ENCODE results near the gene TTBK2.

The TTBK2 gene

DNA sequence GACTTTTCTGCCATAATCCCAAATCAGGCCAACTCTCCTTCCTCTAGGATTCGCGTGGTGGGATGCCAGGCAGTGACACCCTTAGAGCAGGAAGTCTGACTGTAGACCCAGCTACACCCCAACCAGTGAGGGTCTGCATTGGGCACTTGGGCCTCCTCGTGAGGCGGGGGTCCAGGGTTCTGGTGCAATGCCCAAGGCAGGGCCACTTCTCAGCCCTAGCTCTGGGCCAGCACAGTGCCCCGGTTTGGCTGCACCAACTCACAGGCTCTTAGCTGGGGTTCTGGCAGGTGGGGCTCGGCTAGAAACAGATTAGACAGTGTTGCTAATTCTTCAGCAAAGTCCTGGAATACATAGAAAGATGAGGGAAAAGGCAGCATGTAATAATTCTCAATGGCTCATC lies 196.3 kb downstream of the TTBK2 start:
- DNase-seq: no peak

DNA sequence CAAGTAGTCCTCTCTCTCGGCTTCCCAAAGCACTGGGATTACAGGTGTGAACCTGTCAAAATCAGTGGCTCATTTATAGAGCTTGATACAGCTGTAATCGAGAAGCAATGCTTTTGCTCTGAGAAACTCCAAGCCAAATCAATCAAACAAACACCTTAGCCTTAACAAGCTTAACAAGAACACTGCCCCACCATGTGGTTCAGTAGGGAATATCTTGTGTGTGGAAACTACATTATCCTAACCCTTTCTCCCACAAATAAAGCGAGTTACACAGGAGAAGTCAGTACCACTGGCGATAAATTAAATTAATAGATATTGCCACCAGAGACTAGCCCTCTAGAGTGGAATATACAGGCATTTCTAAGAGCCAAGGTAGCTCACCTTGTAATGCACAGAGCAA lies 197.5 kb downstream of the TTBK2 start:
- DNase-seq: no peak

- DNase-seq: no peak
Observed at GRCh38 chr15:42721916-42722315, 198.7 kb downstream of the TTBK2 start.

DNA sequence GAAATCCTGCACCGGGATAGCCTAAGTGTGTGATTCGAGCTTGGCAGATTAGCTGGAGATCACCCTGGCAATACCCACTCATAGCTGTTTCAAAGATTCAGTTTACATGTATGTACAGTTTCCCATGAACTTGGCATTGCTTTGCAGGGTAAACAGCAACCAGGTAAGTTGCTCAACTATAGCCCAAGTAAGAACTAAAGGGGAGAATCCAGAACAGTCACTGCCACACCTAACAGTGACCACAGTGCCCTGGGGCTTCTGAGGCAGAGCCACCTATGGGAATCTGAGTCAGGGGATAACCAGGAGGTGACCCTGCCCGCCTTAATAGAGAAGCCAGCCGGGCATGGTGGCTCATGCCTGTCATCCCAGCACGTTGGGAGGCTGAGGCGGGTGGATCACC lies 199.6 kb downstream of the TTBK2 start:
- no peak for DNase-seq

GRCh38 chr15:42720071-42720470 lies 200.5 kb downstream of the TTBK2 start:
- no peak for DNase-seq

DNA sequence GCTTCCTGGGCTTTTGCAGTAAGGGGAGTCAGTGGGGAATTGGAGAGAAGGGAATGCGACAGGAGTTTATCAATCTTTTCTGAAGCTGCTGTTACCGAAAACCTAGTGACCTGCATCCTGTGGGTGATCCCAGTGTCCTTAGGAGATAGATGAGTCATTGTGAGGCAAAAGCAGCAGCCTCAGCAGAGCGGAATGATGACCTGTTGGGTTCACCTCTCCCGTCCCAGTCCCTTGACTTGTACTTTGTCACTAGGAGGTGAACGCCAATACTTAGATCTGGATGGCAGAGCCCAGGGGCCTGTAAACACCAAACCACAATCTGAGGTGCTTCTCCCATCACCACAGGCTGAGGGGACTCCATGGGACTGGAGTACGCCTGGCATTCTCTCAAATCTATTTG lies 201.5 kb downstream of the TTBK2 start:
- DNase-seq: no peak

- DNase-seq: no peak
Observed at GRCh38 chr15:42716626-42717025, 204.0 kb downstream of the TTBK2 start.

DNA sequence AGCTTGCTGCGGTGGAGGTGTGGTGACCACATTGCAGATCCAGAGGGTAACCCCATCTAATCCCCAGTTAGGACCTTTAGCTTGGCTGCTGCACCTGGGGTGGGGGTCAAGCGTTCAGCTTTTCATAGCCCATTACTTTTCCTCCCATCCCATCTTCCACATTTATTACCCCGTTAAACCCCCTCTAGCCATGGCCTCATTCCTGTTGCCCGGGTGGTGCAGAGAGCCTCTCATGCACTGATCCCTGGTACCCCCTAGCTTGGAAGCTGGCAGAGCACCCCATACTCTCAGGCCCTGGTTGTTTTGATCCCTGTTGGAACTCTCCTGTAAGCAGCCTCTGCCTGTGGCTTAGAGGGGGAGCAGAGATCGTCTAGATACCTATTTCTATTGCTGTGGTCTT lies 204.5 kb downstream of the TTBK2 start:
- no peak for DNase-seq

DNA sequence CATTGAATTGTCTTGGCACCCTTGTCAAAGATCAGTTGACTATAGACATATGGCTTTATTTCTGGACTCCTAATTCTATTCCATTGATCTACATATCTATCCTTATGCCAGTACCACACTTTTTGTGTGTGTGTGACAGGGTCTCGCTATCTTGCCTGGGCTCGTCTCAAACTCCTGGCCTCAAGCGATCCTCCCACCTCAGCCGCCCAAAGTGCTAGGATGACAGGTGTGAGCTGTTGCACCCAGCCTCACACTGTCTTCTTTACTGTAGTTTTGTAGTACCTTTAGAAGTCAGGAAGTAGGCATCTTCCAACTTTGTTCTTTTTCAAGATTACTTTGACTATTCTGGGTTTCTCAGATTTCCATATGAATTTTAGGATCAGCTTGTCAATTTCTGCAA lies 208.0 kb downstream of the TTBK2 start:
- no peak for DNase-seq

DNA sequence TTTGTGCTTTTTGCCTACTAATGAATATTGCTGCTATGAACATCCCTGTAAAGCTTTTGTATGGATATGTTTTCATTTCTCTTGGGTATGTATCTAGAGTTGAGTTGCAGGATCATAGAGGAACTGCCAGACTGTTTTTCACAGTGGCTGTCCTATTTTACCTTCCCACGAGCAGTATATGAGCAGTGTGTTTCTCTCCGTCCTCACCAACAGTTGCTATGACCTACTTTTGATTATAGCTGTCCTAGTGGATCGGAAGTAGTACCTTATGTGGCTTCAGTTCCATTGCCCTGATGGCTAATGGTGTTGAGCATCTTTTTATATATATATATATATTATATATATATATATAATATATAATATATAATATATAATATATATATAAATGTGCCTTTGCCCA lies 208.8 kb downstream of the TTBK2 start:
- DNase-seq: no peak

DNA sequence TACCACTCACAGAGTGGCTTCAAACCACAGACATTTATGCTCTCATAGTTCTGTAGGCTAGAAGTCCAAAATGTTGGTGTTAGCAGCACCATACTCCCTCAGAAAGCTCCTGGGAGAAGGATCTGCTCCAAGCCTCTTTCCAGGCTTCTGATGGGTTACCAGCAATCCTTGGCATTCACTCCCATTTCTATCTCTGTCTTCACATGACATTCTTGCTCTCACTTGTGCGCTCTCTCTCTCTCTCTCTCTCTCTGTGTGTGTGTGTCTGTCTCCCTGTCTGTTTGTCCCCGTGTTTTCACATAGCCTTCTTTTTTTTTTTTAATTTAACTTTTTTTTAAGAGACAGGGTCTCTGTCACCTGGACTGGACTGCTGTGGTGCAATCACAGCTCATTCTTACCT lies 209.9 kb downstream of the TTBK2 start:
- DNase-seq: no peak

GRCh38 chr15:42707873-42708544 lies 212.6 kb downstream of the TTBK2 start:
- DNase-seq: no peak

DNA sequence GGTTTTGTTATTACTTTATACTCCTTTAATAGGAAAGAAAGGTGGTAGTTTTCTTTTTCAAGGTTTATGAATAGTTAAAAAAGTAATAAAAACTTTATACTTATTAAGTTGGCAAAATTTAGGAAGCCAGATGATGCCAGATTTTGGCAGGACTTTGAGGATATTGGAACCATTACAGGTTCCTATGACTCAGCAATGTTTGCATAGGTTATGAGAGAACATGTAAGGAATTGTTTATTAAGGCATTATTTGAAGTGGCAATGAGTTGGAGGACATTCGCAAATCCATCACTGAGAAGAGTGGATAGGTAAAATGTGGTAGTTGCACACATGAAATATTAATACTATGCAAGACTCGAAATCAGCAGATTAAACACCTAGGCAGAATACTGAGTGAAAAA lies 213.5 kb downstream of the TTBK2 start:
- DNase-seq: no peak

GRCh38 chr15:42705336-42705735 lies 215.2 kb downstream of the TTBK2 start:
- no peak for DNase-seq

- DNase-seq: peak; percentile 70
Observed at GRCh38 chr15:42704492-42704926, 216.1 kb downstream of the TTBK2 start.

DNA sequence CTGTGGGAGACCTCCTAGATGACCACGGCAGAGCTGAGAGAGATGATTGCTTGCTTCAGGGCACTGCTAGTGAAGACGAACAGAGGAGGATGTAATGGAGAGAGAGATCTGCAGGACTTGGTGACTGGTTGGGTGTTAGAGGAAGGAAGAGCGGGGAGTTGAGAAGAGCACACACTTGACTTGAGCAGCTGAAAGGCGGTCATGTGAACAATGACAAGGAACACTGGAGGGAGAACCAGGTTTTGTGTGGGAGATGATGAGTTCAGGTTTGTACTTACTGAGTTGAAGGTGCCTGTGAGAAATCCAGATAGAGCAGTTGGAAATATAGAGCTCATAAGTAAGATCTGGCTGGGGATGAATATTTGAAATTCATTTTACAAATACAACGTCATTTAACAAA lies 224.0 kb downstream of the TTBK2 start:
- DNase-seq: no peak

DNA sequence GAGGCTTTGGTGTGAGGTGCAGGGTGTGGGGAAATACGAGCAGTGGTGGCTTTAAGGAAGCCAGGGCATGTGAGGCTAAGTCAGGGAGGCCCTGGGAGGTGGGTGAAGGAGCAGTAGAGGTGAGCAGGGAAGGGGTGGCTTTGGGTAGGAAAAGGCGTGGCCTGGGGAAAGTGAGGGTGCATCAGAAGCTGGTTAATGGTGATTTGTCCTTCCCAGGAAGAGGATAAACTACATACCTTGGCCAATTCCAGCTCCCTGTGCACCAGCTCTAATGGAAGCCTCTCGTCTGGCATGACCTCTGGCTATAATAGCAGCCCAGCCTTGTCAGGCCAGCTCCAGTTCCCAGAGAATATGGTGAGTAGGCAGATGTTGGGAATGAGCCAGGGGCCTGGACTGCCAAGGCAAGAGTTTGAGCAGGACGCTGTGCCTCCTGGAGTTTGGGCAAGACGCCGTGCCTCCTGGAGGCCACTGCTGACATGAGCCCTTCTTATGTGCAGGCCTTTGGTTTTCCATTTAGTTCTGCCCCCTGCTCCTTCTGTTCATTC lies 225.0 kb downstream of the TTBK2 start:
- DNase-seq: no peak

DNA sequence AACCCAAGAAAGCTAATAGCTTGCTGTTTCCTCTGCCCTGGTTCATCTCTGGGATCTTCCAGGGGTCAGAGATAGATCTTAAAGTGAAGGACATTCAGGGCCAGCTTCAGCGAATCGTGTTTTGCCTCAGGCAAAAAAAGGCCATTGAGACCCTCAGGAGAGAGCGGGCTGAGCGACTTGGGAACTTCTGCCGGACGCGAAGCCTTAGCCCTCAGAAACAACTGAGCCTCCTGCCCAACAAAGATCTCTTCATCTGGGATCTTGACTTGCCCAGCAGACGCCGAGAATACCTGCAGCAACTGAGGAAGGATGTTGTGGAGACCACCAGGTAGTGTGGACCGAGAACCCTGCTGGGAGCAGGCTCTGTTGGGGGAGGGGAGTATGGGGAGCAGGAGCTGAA lies 226.2 kb downstream of the TTBK2 start:
- no peak for DNase-seq

- DNase-seq: no peak
Observed at GRCh38 chr15:42693942-42694341, 226.6 kb downstream of the TTBK2 start.

DNA sequence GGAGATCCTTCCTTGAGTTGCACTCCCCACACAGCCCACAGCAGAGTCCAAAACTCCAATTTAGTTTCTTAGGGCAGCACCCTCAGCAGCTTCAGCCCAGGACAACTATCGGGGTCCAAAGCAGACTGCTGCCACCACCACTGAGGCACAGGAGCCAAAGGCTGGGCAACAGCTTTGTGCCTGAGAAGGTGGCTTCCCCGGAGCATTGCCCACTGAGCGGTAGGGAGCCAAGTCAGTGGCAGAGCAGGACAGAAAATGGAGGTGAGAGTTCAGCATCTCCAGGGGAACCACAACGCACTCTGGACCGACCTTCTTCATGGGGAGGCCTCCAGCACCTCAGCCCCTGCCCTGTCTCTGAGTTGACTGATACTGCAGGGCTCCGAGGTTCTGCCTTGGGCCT lies 227.1 kb downstream of the TTBK2 start:
- no peak for DNase-seq

GRCh38 chr15:42692997-42693396 lies 227.6 kb downstream of the TTBK2 start:
- no peak for DNase-seq

DNA sequence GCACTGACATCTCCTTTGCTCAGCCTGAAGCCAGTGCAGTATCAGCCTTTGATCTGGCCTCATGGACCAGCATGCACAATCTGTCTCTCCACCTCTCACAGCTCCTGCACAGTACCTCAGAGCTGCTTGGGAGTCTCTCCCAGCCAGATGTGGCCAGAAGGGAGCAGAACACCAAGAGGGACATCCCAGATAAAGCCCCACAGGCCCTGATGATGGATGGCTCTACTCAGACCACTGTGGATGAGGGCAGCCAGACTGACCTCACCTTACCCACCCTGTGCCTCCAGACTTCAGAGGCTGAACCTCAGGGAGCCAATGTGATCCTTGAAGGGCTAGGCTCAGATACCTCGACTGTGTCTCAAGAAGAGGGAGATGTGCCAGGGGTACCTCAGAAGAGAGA lies 228.0 kb downstream of the TTBK2 start:
- DNase-seq: no peak

DNA sequence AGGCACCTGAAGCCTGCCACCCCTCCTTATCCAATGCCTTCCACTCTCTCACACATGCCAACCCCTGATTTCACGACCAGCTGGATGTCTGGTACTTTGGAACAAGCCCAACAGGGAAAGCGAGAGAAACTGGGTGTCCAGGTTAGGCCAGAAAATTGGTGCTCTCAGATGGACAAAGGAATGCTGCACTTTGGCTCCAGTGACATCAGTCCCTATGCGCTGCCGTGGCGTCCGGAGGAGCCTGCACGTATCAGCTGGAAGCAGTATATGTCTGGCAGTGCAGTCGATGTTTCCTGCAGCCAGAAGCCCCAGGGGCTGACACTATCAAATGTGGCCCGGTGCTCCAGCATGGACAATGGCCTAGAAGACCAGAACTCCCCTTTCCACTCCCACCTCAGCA lies 228.8 kb downstream of the TTBK2 start:
- DNase-seq: no peak

- no peak for DNase-seq
Observed at GRCh38 chr15:42691308-42691707, 229.3 kb downstream of the TTBK2 start.

All from midbrain (tissue), 1 donor.